GM12891 (cell line): ENCODE data around the gene ADH1B.

Source experiments
- POLR2A ChIP-seq: IDR thresholded peaks from 2 replicates; pipeline ENCODE4 v1.6.1; 2011; ENCODE audit warnings: low read depth, low read length, control low read depth
- POLR2AphosphoS5 ChIP-seq: IDR thresholded peaks from 2 replicates; pipeline ENCODE4 v1.6.1; 2011; ENCODE audit warnings: low read depth, low read length, control low read depth
- SPI1 ChIP-seq: IDR thresholded peaks from 2 replicates; pipeline ENCODE4 v1.6.1; 2011; ENCODE audit warnings: low read depth, low read length, control low read depth
- TAF1 ChIP-seq: IDR thresholded peaks from 2 replicates; pipeline ENCODE4 v1.6.1; 2011; ENCODE audit warnings: low read depth, low read length, control low read depth

DNA sequence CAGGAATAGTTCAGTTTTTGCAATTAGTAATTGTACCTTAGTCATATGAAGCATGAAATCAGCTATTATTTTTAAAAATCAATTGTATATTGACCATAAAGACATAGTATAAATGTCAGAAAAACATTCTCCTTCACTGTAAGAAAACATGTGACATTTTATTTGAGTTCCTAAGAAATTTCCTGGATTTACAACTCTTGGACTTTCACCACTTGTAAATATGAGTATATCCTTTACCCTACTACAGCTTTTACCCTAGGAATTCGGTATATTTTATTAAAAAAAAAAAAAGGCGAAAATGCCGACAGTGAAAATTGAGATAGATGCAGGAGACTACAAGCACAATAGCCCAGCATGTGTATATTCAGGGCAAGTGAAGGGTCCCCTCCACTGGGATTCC is 45.3 kb downstream of the ADH1B start:
- no peak for TF ChIP-seq POLR2A
- no peak for TF ChIP-seq TAF1
- no peak for TF ChIP-seq SPI1
- no peak for TF ChIP-seq POLR2AphosphoS5
